ENCODE measurements around the gene CHST11. TPM values are rescaled to one million over a fixed set of nuclear protein-coding genes. Genes with fewer than 3 reads are reported as not detected.

The CHST11 gene
- total and polyA plus RNA-seq, 9 of the 15 experiments (the other 6 are each of a cell fraction or from before 2014, with no cell fraction given) = 2.3 to 38.7 (median 15.0) TPM

GRCh38 chr12:104638218-104638850 is 181.6 kb downstream of the CHST11 start:
- TF ChIP-seq PREB (CRISPR knock-in tag; IDR thresholded peaks at IDR 0.05) (no peak), ZNF696 (CRISPR knock-in tag; conservative IDR thresholded peaks at IDR 0.05) (no peak), SREBF1 (IDR thresholded peaks at IDR 0.05; ENCODE audit: borderline replicate concordance, low read depth, low read length) (no peak), FOS (IDR thresholded peaks at IDR 0.05; ENCODE audit: extremely low read depth, insufficient read length) (no peak), NCOA1 (IDR thresholded peaks at IDR 0.05; ENCODE audit: low read depth) (no peak), SAP30 (IDR thresholded peaks at IDR 0.05; ENCODE audit: borderline replicate concordance, insufficient read depth, low read depth, low read length, poor library complexity, severe bottlenecking) (no peak), SMAD4 (CRISPR knock-in tag; conservative IDR thresholded peaks at IDR 0.05) (no peak), TCF3 (CRISPR knock-in tag; IDR thresholded peaks at IDR 0.05) (no peak), MTA2 (IDR thresholded peaks at IDR 0.05; ENCODE audit: low read depth) (no peak), MNT (conservative IDR thresholded peaks at IDR 0.05) (no peak), PCBP2 (IDR thresholded peaks at IDR 0.05; ENCODE audit: low read depth, low read length, poor library complexity, severe bottlenecking) (no peak), SMARCA5 (IDR thresholded peaks at IDR 0.05) (no peak), PRPF4 (IDR thresholded peaks at IDR 0.05; ENCODE audit: insufficient read depth, low read depth, low read length, poor library complexity, severe bottlenecking) (no peak), BRD9 (IDR thresholded peaks at IDR 0.05; ENCODE audit: low read depth, partially characterized antibody) (no peak), ATF1 (CRISPR knock-in tag; IDR thresholded peaks at IDR 0.05) (no peak), ATF1 (tag; IDR thresholded peaks at IDR 0.05) (no peak), E2F3 (CRISPR knock-in tag; IDR thresholded peaks at IDR 0.05) (no peak)
- Histone ChIP-seq H3K4me1 (replicated peaks in 1 of 2; ENCODE audit: control insufficient read depth in 2 of 2, insufficient read depth in 2 of 2, low read length in 2 of 2) (peaks cover 4 to 5% of the 10 kb centered on the region in 2 experiments; a peak in 1 of 5 replicates), H3K27ac (ENCODE audit: extremely low read depth, low read depth, low read length) (no peak overlapping the region), H4K20me1 (replicated peaks; ENCODE audit: control insufficient read depth, insufficient read depth, low read length) (no peaks in the 10 kb centered on the region), H3K36me3 (ENCODE audit: control insufficient read depth, insufficient read depth, low read length) (peaks cover 12% of the 10 kb centered on the region; the same call in 2 of the 3 replicates), H3K4me3 (no peak overlapping the region), H3K27me3 (ENCODE audit: control insufficient read depth in 2 of 2, insufficient read depth in 2 of 2, low read length in 2 of 2) (no peaks in the 10 kb centered on the region), H3K9ac (ENCODE audit: insufficient read depth in 1 of 2, low read depth in 2 of 2, low read length in 2 of 2) (no peak overlapping the region), H2AFZ (ENCODE audit: low read depth, low read length) (no peak overlapping the region), H3K79me2 (ENCODE audit: control insufficient read depth, insufficient read depth, low read length) (peaks cover 27% of the 10 kb centered on the region; the same call in 2 of the 3 replicates), H3K4me2 (ENCODE audit: insufficient read depth, low read length) (no peak overlapping the region), H3K9me3 (replicated peaks; ENCODE audit: control insufficient read depth, insufficient read depth, low read depth, low read length) (peaks cover 2% of the 10 kb centered on the region; the same call in 1 of the 2 replicates), H3K9me1 (ENCODE audit: control insufficient read depth, insufficient read depth, low read length) (no peaks in the 10 kb centered on the region)
- intact Hi-C loops (cut with micrococcal nuclease) = no loop called here
- ChIA-PET CTCF (ENCODE audit: low intra/inter-chr PET ratio) (no interaction called here), POLR2A (interaction anchor here (0.9 kb wide), 1 partner anchor 121 kb away, joined by 4 read pairs; no protein-coding TSS in a partner anchor)
- 91% methylated on average over 4 of the region's 4 CpGs for WGBS (ENCODE audit: insufficient coverage, low coverage, missing lambda C conversion rate)
- no TSS peak for BruUV-seq (replicated peaks)
- no peak for DNase-seq (ENCODE audit: extremely low read depth in 1 of 4, low spot score in 3 of 4)
- FAIRE-seq = no peak
- ATAC-seq = no peak
- in situ Hi-C loops (cut with MboI) = no loop called here
